ENCODE measurements around the gene CCDC71. TPM values are rescaled to one million over a fixed set of nuclear protein-coding genes. Genes with fewer than 3 reads are reported as not detected.

Gene CCDC71
- total and polyA plus RNA-seq, 2 experiments from 2014 or later: 1.9 to 44.2 TPM

DNA sequence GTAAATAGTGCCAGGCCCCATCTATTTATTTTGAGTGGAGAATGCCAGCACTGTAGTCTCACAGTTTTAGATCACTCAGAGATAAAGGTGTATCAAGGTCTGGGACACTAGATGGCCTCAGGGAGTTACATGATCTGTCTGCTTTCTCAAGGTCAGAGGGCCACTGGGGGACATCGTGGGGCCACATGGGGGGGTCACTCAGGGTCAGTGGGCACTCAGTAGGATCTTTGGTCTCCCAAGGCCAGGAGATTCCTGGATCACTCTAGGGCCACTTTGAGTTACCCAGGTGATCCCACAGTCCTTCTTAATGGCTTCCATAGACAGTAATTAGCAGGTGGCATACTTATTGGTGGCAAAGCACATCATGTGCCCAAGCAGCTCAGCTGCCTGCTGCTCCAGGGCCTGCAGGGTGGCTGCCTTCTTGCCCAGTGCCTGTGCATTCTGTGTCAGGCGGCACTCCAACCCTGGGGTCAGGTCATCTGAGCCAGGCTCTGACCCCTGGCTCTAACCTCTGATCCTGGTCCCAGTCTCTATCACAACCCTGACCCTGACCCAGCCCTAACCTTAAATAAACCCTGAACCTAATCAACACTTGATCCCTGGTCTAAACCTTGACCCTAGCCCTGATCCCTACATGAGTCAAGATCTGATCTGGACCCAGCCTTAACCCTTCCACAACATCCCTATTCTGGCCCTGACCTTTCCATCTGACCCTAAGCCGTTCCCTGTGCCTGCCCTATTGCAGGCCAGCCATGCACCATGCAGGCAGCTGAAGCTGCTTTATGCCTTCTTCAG lies 31.5 kb downstream of the CCDC71 start:
- Mint-ChIP-seq H3K9me3 (no peaks in the 10 kb centered on the region; the same call in 2 of the 3 replicates), H3K4me3 (peak overlapping the region; percentile 88), H3K4me1 (peaks cover 15% of the 10 kb centered on the region), H3K36me3 (ENCODE audit: low read depth) (no peaks in the 10 kb centered on the region), H3K27ac (no peak overlapping the region), H3K27me3 (ENCODE audit: insufficient read depth, low read depth, poor library complexity) (peaks cover 2% of the 10 kb centered on the region)
- no peaks in the 10 kb centered on the region for H3K36me3 ChIP-seq (ENCODE audit: insufficient read depth)
- no peak overlapping the region for H3K27ac ChIP-seq (ENCODE audit: low read depth)
- TF ChIP-seq, protein P1, sequence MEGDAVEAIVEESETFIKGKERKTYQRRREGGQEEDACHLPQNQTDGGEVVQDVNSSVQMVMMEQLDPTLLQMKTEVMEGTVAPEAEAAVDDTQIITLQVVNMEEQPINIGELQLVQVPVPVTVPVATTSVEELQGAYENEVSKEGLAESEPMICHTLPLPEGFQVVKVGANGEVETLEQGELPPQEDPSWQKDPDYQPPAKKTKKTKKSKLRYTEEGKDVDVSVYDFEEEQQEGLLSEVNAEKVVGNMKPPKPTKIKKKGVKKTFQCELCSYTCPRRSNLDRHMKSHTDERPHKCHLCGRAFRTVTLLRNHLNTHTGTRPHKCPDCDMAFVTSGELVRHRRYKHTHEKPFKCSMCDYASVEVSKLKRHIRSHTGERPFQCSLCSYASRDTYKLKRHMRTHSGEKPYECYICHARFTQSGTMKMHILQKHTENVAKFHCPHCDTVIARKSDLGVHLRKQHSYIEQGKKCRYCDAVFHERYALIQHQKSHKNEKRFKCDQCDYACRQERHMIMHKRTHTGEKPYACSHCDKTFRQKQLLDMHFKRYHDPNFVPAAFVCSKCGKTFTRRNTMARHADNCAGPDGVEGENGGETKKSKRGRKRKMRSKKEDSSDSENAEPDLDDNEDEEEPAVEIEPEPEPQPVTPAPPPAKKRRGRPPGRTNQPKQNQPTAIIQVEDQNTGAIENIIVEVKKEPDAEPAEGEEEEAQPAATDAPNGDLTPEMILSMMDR (conservative IDR thresholded peaks at IDR 0.05; ENCODE audit: low read depth in 2 of 2): peak in 1 of 2 experiments; percentile 51; a peak in 2 of 4 replicates
- no peak for TF ChIP-seq NANOG (IDR thresholded peaks at IDR 0.05; ENCODE audit: borderline replicate concordance)
- H3K4me2 ChIP-seq: peak overlapping the region; percentile 100
- H3K4me3 ChIP-seq: peak overlapping the region; percentile 97
- no peaks in the 10 kb centered on the region for H4K20me1 ChIP-seq (replicated peaks; ENCODE audit: insufficient read depth)
- no peaks in the 10 kb centered on the region for H3K27me3 ChIP-seq (ENCODE audit: insufficient read depth)
- H3F3A ChIP-seq (replicated peaks; ENCODE audit: low read depth): no peaks in the 10 kb centered on the region
- H3K4me1 ChIP-seq (ENCODE audit: insufficient read depth): peaks cover 7% of the 10 kb centered on the region; the same call in 1 of the 2 replicates
- H3K9me2 ChIP-seq (ENCODE audit: insufficient read depth): no peaks in the 10 kb centered on the region
- DNase-seq (ENCODE audit: low spot score) (peak; percentile 27), ATAC-seq (no peak)
- no peak overlapping the region for H2AFZ ChIP-seq
- no peaks in the 10 kb centered on the region; the same call in 1 of the 2 replicates for H3K79me2 ChIP-seq (replicated peaks; ENCODE audit: insufficient read depth)

DNA sequence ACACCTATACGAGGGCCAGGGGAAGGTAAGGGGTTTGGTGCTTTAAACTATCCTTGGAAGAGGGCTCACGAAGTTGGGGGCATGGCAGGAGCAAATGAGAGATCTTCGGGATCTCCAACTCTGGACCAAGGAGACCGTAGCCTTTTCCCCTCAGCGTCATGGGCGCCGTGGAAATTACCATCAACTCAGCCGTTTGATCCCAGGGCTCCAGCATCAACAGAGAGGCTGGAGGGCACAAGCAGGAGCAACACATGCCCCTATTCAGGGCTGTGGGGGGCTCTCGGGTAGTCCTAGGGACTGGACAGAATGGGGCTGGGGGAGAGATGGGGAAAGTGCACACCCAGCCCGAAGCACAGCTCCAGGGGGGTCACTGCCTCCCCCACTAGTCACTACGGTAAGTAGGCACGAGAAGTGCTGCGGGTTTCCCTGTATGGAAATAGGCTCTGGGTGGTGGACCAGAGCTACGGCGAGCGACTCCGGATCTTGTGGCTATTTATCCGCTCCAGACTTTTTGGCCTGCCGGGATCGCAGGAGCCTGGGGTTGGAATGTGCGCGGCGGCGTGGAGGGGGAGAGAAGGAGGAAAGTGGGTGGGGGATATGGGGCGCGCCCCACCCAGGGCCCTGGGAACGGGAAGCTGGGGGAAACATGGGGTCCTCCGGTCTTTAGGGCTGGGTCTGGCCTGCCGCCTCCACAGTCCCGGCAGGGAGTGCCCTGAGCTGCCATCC lies 32.7 kb downstream of the CCDC71 start:
- Mint-ChIP-seq H3K4me1 (peaks cover 15% of the 10 kb centered on the region), H3K27me3 (ENCODE audit: insufficient read depth, low read depth, poor library complexity) (peaks cover 4% of the 10 kb centered on the region), H3K36me3 (ENCODE audit: low read depth) (no peaks in the 10 kb centered on the region), H3K9me3 (no peaks in the 10 kb centered on the region; the same call in 2 of the 3 replicates), H3K27ac (peak overlapping the region; percentile 85), H3K4me3 (peak overlapping the region; percentile 88)
- ATAC-seq (peak; percentile 75), DNase-seq (ENCODE audit: low spot score) (peak; percentile 94)
- no peaks in the 10 kb centered on the region for H3K36me3 ChIP-seq (ENCODE audit: insufficient read depth)
- H3K4me1 ChIP-seq (ENCODE audit: insufficient read depth): peaks cover 7% of the 10 kb centered on the region; the same call in 1 of the 2 replicates
- peak overlapping the region; percentile 97 for H3K4me3 ChIP-seq
- H3K4me2 ChIP-seq: peak overlapping the region; percentile 100
- no peak for TF ChIP-seq CREB1 (CRISPR knock-in tag; IDR thresholded peaks at IDR 0.05; ENCODE audit: low read depth)
- TF ChIP-seq STAT1 (IDR thresholded peaks at IDR 0.05; ENCODE audit: unreplicated experiment): no peak
- no peak for TF ChIP-seq EZH2phosphoT487 (IDR thresholded peaks at IDR 0.05; ENCODE audit: unreplicated experiment)
- no peak for TF ChIP-seq JUNB (IDR thresholded peaks at IDR 0.05; ENCODE audit: unreplicated experiment)
- no peaks in the 10 kb centered on the region for H4K20me1 ChIP-seq (replicated peaks; ENCODE audit: insufficient read depth)
- peak overlapping the region; percentile 100 for H2AFZ ChIP-seq
- H3K79me2 ChIP-seq (replicated peaks; ENCODE audit: insufficient read depth): no peaks in the 10 kb centered on the region; the same call in 1 of the 2 replicates
- H3K27ac ChIP-seq (ENCODE audit: low read depth): peak overlapping the region; percentile 85
- no peaks in the 10 kb centered on the region for H3K9me2 ChIP-seq (ENCODE audit: insufficient read depth)
- H3K27me3 ChIP-seq (ENCODE audit: insufficient read depth): no peaks in the 10 kb centered on the region
- H3F3A ChIP-seq (replicated peaks; ENCODE audit: low read depth): no peaks in the 10 kb centered on the region

Measured in GM23338 (cell line).